IPS-20b (cell line): ENCODE data around the gene REV3L.

Source experiments
- H3K27ac ChIP-seq: one replicate; pipeline ENCODE4 v1.5.1; 2013; ENCODE audit warnings: low read length
- H3K27me3 ChIP-seq: 2 replicates; pipeline ENCODE4 v1.6.1; 2013; ENCODE audit warnings: mild to moderate bottlenecking, low read length, inconsistent platforms; ENCODE audit not compliant: insufficient read depth
- H3K36me3 ChIP-seq: 2 replicates; pipeline ENCODE4 v1.6.1; 2013; ENCODE audit warnings: low read depth, mild to moderate bottlenecking, inconsistent platforms, low read length, moderate library complexity; ENCODE audit not compliant: insufficient read depth
- H3K4me1 ChIP-seq: 2 replicates; pipeline ENCODE4 v1.6.1; 2013; ENCODE audit warnings: mild to moderate bottlenecking, control low read depth, inconsistent platforms, low read length, moderate library complexity; ENCODE audit not compliant: insufficient read depth
- H3K4me3 ChIP-seq: 2 replicates; pipeline ENCODE4 v1.5.1; 2013; ENCODE audit warnings: mild to moderate bottlenecking, low read length, inconsistent platforms
- H3K9ac ChIP-seq: 2 replicates; pipeline ENCODE4 v1.6.1; 2013; ENCODE audit warnings: low read depth, mild to moderate bottlenecking, inconsistent platforms, low read length, moderate library complexity
- H3K9me3 ChIP-seq: 2 replicates; pipeline ENCODE4 v1.6.1; 2013; ENCODE audit warnings: mild to moderate bottlenecking, low read depth, low read length, inconsistent platforms; ENCODE audit not compliant: insufficient read depth

REV3L gene

GRCh38 chr6:111417946-111418345 lies 65.1 kb downstream of the REV3L start:
- Histone ChIP-seq H3K4me1 (no peaks in the 10 kb centered on the region), H3K9me3 (no peaks in the 10 kb centered on the region), H3K27me3 (no peaks in the 10 kb centered on the region), H3K9ac (no peak overlapping the region), H3K36me3 (no peaks in the 10 kb centered on the region), H3K27ac (no peak overlapping the region), H3K4me3 (no peak overlapping the region)

GRCh38 chr6:111417181-111417585 lies 65.8 kb downstream of the REV3L start:
- Histone ChIP-seq H3K36me3 (no peaks in the 10 kb centered on the region), H3K4me3 (no peak overlapping the region), H3K9me3 (no peaks in the 10 kb centered on the region), H3K4me1 (no peaks in the 10 kb centered on the region), H3K9ac (no peak overlapping the region), H3K27ac (no peak overlapping the region), H3K27me3 (no peaks in the 10 kb centered on the region)

GRCh38 chr6:111416529-111416928 lies 66.5 kb downstream of the REV3L start:
- no peaks in the 10 kb centered on the region for H3K4me1 ChIP-seq
- H3K9me3 ChIP-seq: no peaks in the 10 kb centered on the region
- H3K27ac ChIP-seq: no peak overlapping the region
- H3K9ac ChIP-seq: no peak overlapping the region
- H3K36me3 ChIP-seq: no peaks in the 10 kb centered on the region
- no peak overlapping the region for H3K4me3 ChIP-seq
- no peaks in the 10 kb centered on the region for H3K27me3 ChIP-seq

- H3K4me1 ChIP-seq: no peaks in the 10 kb centered on the region
- no peaks in the 10 kb centered on the region for H3K27me3 ChIP-seq
- no peak overlapping the region for H3K9ac ChIP-seq
- no peaks in the 10 kb centered on the region for H3K9me3 ChIP-seq
- no peaks in the 10 kb centered on the region for H3K36me3 ChIP-seq
- no peak overlapping the region for H3K4me3 ChIP-seq
- H3K27ac ChIP-seq: no peak overlapping the region
These were observed 68.6 kb downstream of the REV3L start for GRCh38 chr6:111414373-111414772.

GRCh38 chr6:111411978-111412566 lies 70.9 kb downstream of the REV3L start:
- Histone ChIP-seq H3K4me1 (no peaks in the 10 kb centered on the region), H3K9me3 (no peaks in the 10 kb centered on the region), H3K4me3 (no peak overlapping the region), H3K9ac (no peak overlapping the region), H3K36me3 (no peaks in the 10 kb centered on the region), H3K27ac (no peak overlapping the region), H3K27me3 (no peaks in the 10 kb centered on the region)

GRCh38 chr6:111411046-111411445 lies 72.0 kb downstream of the REV3L start:
- no peak overlapping the region for H3K9ac ChIP-seq
- H3K36me3 ChIP-seq: no peaks in the 10 kb centered on the region
- no peaks in the 10 kb centered on the region for H3K9me3 ChIP-seq
- H3K27me3 ChIP-seq: no peaks in the 10 kb centered on the region
- H3K4me3 ChIP-seq: no peak overlapping the region
- H3K27ac ChIP-seq: no peak overlapping the region
- no peaks in the 10 kb centered on the region for H3K4me1 ChIP-seq

- Histone ChIP-seq H3K36me3 (no peaks in the 10 kb centered on the region), H3K27me3 (no peaks in the 10 kb centered on the region), H3K4me1 (no peaks in the 10 kb centered on the region), H3K27ac (no peak overlapping the region), H3K9ac (no peak overlapping the region), H3K9me3 (no peaks in the 10 kb centered on the region), H3K4me3 (no peak overlapping the region)
These were observed 72.6 kb downstream of the REV3L start for GRCh38 chr6:111410371-111410770.

GRCh38 chr6:111409430-111409829 lies 73.6 kb downstream of the REV3L start:
- Histone ChIP-seq H3K36me3 (0 out of 2 replicates have a peak, but pooled peaks cover 4% of the 10 kb centered on the region), H3K27me3 (no peaks in the 10 kb centered on the region), H3K4me3 (no peak overlapping the region), H3K9me3 (no peaks in the 10 kb centered on the region), H3K4me1 (no peaks in the 10 kb centered on the region), H3K27ac (no peak overlapping the region), H3K9ac (no peak overlapping the region)

- H3K9ac ChIP-seq: no peak overlapping the region
- no peaks in the 10 kb centered on the region for H3K4me1 ChIP-seq
- H3K4me3 ChIP-seq: no peak overlapping the region
- no peak overlapping the region for H3K27ac ChIP-seq
- H3K36me3 ChIP-seq: 0 out of 2 replicates have a peak, but pooled peaks cover 5% of the 10 kb centered on the region
- H3K9me3 ChIP-seq: no peaks in the 10 kb centered on the region
- H3K27me3 ChIP-seq: no peaks in the 10 kb centered on the region
These were observed 75.3 kb downstream of the REV3L start for GRCh38 chr6:111407686-111408085.

GRCh38 chr6:111406200-111406721 lies 76.8 kb downstream of the REV3L start:
- Histone ChIP-seq H3K27ac (no peak overlapping the region), H3K27me3 (no peaks in the 10 kb centered on the region), H3K4me1 (no peaks in the 10 kb centered on the region), H3K4me3 (no peak overlapping the region), H3K9me3 (no peaks in the 10 kb centered on the region), H3K9ac (no peak overlapping the region), H3K36me3 (0 out of 2 replicates have a peak, but pooled peaks cover 5% of the 10 kb centered on the region)

GRCh38 chr6:111403388-111403787 lies 79.6 kb downstream of the REV3L start:
- no peaks in the 10 kb centered on the region for H3K9me3 ChIP-seq
- no peaks in the 10 kb centered on the region for H3K4me1 ChIP-seq
- H3K9ac ChIP-seq: no peak overlapping the region
- H3K27ac ChIP-seq: no peak overlapping the region
- no peak overlapping the region for H3K4me3 ChIP-seq
- no peaks in the 10 kb centered on the region for H3K27me3 ChIP-seq
- 0 out of 2 replicates have a peak, but pooled peaks cover 5% of the 10 kb centered on the region for H3K36me3 ChIP-seq

GRCh38 chr6:111399626-111400025 lies 83.4 kb downstream of the REV3L start:
- H3K4me3 ChIP-seq: no peak overlapping the region
- H3K9me3 ChIP-seq: no peaks in the 10 kb centered on the region
- H3K4me1 ChIP-seq: no peaks in the 10 kb centered on the region
- 0 out of 2 replicates have a peak, but pooled peaks cover 3% of the 10 kb centered on the region for H3K36me3 ChIP-seq
- no peak overlapping the region for H3K9ac ChIP-seq
- H3K27ac ChIP-seq: no peak overlapping the region
- H3K27me3 ChIP-seq: no peaks in the 10 kb centered on the region
